CD4-positive, CD25-positive, alpha-beta regulatory T cell (primary cell): Measurements from ENCODE around the gene HS3ST3B1. TPM values are rescaled to one million over a fixed set of nuclear protein-coding genes. Genes with fewer than 3 reads are reported as not detected.
A peak's percentile ranks its signal among the peaks of the same experiment; 100 is the strongest.

ENCODE experiments used
- ATAC-seq, 2 donors: fragments of 150-1000 bp; cut with Tn5 transposase; one replicate each; pipeline ENCODE4 v1.10.0; 2021; ENCODE audit warnings: low read depth in 2 of 2, moderate number of reproducible peaks in 2 of 2, moderate library complexity in 1 of 2
- DNase-seq, 3 donors: peaks; one replicate each; pipeline versions ENCODE4 v3.0.0 to v3.0.0-alpha.2; 2012 to 2022; ENCODE audit warnings: mixed read lengths in 1 of 3
- H3K27ac ChIP-seq: one replicate; pipeline ENCODE4 v1.7.0; 2013; ENCODE audit warnings: mild to moderate bottlenecking, low read length; ENCODE audit not compliant: insufficient read depth, poor library complexity, severe bottlenecking
- H3K27me3 ChIP-seq: one replicate; pipeline ENCODE4 v1.7.0; 2013; ENCODE audit warnings: low read length; ENCODE audit not compliant: control insufficient read depth, insufficient read depth
- H3K36me3 ChIP-seq: one replicate; pipeline ENCODE4 v1.7.0; 2013; ENCODE audit warnings: mild to moderate bottlenecking, low read length, moderate library complexity; ENCODE audit not compliant: control insufficient read depth, insufficient read depth
- H3K4me1 ChIP-seq: 2 replicates; pipeline ENCODE4 v1.7.0; 2013; ENCODE audit warnings: mild to moderate bottlenecking, low read length; ENCODE audit not compliant: insufficient read depth, control insufficient read depth, poor library complexity, severe bottlenecking
- H3K4me3 ChIP-seq: one replicate; pipeline ENCODE4 v1.7.0; 2013; ENCODE audit warnings: low read depth, mild to moderate bottlenecking, low read length, moderate library complexity
- H3K9me3 ChIP-seq, 2 experiments: 1 replicate in 1 of 2; 2 replicates in 1 of 2; pipeline ENCODE4 v1.7.0; 2013; ENCODE audit warnings: low read length in 2 of 2, mild to moderate bottlenecking in 1 of 2, moderate library complexity in 1 of 2; ENCODE audit not compliant: control insufficient read depth in 2 of 2
- H3K27ac Mint-ChIP-seq, 3 donors: one replicate each; pipeline ENCODE4 v1.8.0; 2020 to 2022; ENCODE audit warnings: mild to moderate bottlenecking in 3 of 3, mixed read lengths in 3 of 3, moderate library complexity in 2 of 3
- H3K27me3 Mint-ChIP-seq: one replicate; pipeline ENCODE4 v1.8.0; 2022; ENCODE audit warnings: mild to moderate bottlenecking, mixed read lengths
- H3K36me3 Mint-ChIP-seq: one replicate; pipeline ENCODE4 v1.8.0; 2020; ENCODE audit warnings: mixed read lengths
- H3K4me1 Mint-ChIP-seq, 4 donors: one replicate each; pipeline ENCODE4 v1.8.0; 2020 to 2022; ENCODE audit warnings: mixed read lengths in 4 of 4, mild to moderate bottlenecking in 1 of 4
- H3K4me3 Mint-ChIP-seq, 4 donors: one replicate each; pipeline ENCODE4 v1.8.0; 2020 to 2022; ENCODE audit warnings: mild to moderate bottlenecking in 4 of 4, mixed read lengths in 4 of 4, moderate library complexity in 3 of 4
- H3K9me3 Mint-ChIP-seq, 7 donors: one replicate each; pipeline ENCODE4 v1.8.0; 2020 to 2022; ENCODE audit warnings: mixed read lengths in 7 of 7, mild to moderate bottlenecking in 3 of 7, moderate library complexity in 2 of 7
- polyA plus RNA-seq, 4 donors: library from polyadenylated mRNA; unstranded; fragments of 300-500 nt; fragmentation: Illumina TruSeq; gene quantifications; one replicate each; pipeline ENCODE4 v1.2.3, GENCODE V29; 2021
- total RNA-seq: library from RNA; stranded (reverse); gene quantifications from one replicate; pipeline ENCODE4 v1.2.3, GENCODE V29; 2022

Gene HS3ST3B1
- total and polyA plus RNA-seq, 5 donors from 2014 or later: 22.7 to 47.8 (median 26.2) TPM

DNA sequence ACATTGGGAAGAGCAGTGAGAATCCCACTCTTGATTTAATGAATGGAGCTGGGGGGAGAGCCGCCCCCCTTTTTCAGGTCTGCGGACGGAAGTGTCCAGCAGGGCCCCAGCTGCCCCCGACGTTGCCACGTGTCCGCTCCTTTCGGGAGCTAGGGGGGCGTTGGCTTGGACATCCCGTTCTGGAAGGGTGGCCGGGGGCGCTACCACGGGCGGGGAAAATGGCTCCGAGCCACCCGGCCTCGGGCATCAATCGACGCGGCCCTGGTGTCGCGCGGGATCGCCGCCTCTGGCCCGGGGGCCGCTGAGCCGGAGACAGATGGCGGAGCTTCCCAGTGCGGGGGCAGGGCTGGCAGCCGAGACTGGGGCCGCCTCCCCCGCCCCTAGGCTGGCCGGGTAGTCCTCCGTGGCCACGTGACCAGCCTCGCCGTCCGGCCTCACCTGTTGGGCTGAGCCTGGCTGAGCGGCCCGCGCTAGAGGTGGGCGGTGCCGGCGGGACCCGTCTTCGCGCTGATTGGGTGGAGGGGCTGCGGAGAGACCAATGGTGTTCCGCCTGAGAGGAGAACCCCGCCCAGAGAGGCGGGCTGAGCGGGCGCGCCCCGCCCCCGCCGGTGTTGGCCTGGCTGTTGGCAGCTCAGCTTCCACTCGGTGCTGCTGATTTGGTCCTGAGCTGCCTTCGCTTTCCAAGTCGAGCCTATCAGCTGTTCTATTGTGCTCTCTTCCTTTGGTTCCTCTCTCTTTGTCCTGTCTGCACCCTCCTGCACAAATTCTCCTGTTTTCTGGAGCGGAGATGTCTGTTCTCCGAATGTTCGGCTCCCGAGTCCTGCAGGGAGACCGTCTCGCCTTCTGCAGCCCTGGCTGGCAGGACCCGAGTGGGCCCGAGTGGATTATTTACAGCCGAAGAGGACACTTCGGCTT, 8.3 kb downstream of the HS3ST3B1 start:
- H3K27me3 ChIP-seq: no peaks in the 10 kb centered on the region
- peaks cover 66% of the 10 kb centered on the region for H3K4me1 ChIP-seq

DNA sequence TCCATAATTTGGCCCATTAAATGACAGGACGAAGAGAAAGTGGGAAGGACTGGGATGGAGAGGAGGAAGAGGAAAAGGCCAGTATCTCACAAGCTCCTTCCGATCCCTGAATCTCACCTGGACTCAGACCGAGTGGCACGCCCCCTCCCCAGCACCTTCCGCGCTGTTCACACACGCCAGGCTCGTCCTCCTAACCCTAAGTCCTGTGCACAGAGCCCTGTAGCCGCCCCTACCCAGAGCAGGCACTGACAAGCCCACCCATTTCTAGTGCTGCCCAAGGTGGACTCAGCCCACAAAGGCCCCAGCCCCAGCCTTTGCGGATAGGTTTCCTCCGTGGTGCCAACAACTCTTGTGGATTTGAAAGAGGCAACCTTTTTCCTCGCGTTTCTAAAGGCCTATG, 9.2 kb downstream of the HS3ST3B1 start:
- ATAC-seq (no peak), DNase-seq (no peak)
- H3K4me3 ChIP-seq: peak overlapping the region; percentile 70
- peak overlapping the region; percentile 77 for H3K27ac ChIP-seq
- Mint-ChIP-seq H3K27ac (peak overlapping the region; percentile 33 to 52 (median 45)), H3K4me3 (peak overlapping the region; percentile 71 to 98 (median 89)), H3K9me3 (peaks cover 0 to 1% (median 0%) of the 10 kb centered on the region in 7 donors), H3K27me3 (peaks cover under 1% of the 10 kb centered on the region), H3K4me1 (peaks cover 36 to 86% (median 70%) of the 10 kb centered on the region in 4 donors), H3K36me3 (peaks cover 39% of the 10 kb centered on the region)
- H3K36me3 ChIP-seq: peaks cover 44% of the 10 kb centered on the region
- H3K27me3 ChIP-seq: no peaks in the 10 kb centered on the region
- H3K9me3 ChIP-seq: no peaks in the 10 kb centered on the region
- peaks cover 58% of the 10 kb centered on the region for H3K4me1 ChIP-seq

More for the DNA sequence above, 8.3 kb downstream of the HS3ST3B1 start:
- Histone ChIP-seq H3K4me3 (peak overlapping the region; percentile 86), H3K9me3 (no peaks in the 10 kb centered on the region), H3K27ac (peak overlapping the region; percentile 77), H3K36me3 (peaks cover 38% of the 10 kb centered on the region)
- Mint-ChIP-seq H3K27me3 (peaks cover 4% of the 10 kb centered on the region), H3K4me3 (peak overlapping the region; percentile 85 to 91 (median 87)), H3K9me3 (peaks cover 0 to 1% (median 0%) of the 10 kb centered on the region in 7 donors), H3K4me1 (peaks cover 31 to 85% (median 68%) of the 10 kb centered on the region in 4 donors), H3K36me3 (peaks cover 39% of the 10 kb centered on the region), H3K27ac (peak overlapping the region; percentile 60 to 82 (median 76))
- ATAC-seq: peak; percentile 96
- DNase-seq: peak; percentile 92 to 96 (median 94)

DNA sequence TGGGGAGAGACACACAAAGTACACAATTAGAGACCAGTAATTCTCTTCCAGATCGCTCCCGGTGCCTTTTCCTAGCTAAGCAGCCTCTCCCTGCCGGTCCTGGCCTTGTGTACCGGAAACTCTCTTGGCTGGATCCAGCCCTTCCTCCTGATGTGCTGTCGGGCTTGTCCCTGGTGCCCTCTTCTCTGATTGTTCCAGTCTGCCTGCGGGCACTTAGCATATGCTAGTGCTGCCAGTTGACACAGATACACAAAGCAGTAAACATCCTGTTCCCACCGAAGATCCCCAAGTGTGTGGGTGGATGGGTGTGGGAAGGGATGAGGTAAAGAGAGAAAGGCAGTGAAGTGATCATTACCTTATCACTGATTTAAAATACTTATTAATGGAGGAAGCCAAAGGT, 9.7 kb downstream of the HS3ST3B1 start:
- no peaks in the 10 kb centered on the region for H3K27me3 Mint-ChIP-seq
- Histone ChIP-seq H3K36me3 (peaks cover 48% of the 10 kb centered on the region), H3K27me3 (no peaks in the 10 kb centered on the region), H3K9me3 (no peaks in the 10 kb centered on the region), H3K27ac (peak overlapping the region; percentile 50), H3K4me1 (peaks cover 56% of the 10 kb centered on the region), H3K4me3 (no peak overlapping the region)
- peaks cover 0 to 1% (median 0%) of the 10 kb centered on the region in 7 donors for H3K9me3 Mint-ChIP-seq
- DNase-seq (no peak), ATAC-seq (no peak)
- H3K4me1 Mint-ChIP-seq: peaks cover 36 to 86% (median 68%) of the 10 kb centered on the region in 4 donors
- peak overlapping the region; percentile 71 to 98 (median 89) for H3K4me3 Mint-ChIP-seq
- peak overlapping the region; percentile 33 to 52 (median 45) for H3K27ac Mint-ChIP-seq
- peaks cover 41% of the 10 kb centered on the region for H3K36me3 Mint-ChIP-seq

DNA sequence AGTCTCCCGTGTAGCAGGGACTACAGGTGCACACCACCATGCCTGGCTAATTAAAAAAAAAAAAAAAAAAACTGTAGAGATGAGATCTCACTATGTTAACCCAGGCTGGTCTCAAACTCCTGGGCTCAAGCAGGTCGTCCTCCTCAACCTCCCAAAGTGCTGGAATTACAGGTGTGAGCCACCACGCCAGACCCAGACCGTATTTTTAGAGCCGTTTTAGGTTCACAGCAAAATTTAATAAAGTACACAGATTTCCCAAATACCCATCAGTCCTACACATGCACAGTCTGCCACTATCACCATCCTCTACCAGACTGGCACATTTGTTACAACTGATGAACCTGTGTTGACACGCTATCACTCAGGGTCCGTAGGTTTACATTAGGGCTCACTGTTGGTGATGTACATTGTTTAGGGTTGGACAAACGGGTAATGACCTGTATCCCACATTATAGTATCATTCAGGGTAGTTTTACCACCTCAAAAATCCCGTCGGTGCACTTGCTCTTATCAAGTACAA, 10.4 kb downstream of the HS3ST3B1 start:
- Mint-ChIP-seq H3K27ac (peak overlapping the region; percentile 12 to 60 (median 55)), H3K4me3 (peak overlapping the region in 3 of 4 donors; percentile 24 to 98 (median 69)), H3K9me3 (peaks cover 0 to 1% (median 0%) of the 10 kb centered on the region in 7 donors), H3K4me1 (peaks cover 38 to 86% (median 66%) of the 10 kb centered on the region in 4 donors), H3K27me3 (no peaks in the 10 kb centered on the region), H3K36me3 (peaks cover 38% of the 10 kb centered on the region)
- DNase-seq (no peak), ATAC-seq (no peak)
- peaks cover 49% of the 10 kb centered on the region for H3K36me3 ChIP-seq
- no peaks in the 10 kb centered on the region for H3K9me3 ChIP-seq
- peaks cover 56% of the 10 kb centered on the region for H3K4me1 ChIP-seq
- no peaks in the 10 kb centered on the region for H3K27me3 ChIP-seq
- no peak overlapping the region for H3K27ac ChIP-seq
- H3K4me3 ChIP-seq: peak overlapping the region; percentile 26

DNA sequence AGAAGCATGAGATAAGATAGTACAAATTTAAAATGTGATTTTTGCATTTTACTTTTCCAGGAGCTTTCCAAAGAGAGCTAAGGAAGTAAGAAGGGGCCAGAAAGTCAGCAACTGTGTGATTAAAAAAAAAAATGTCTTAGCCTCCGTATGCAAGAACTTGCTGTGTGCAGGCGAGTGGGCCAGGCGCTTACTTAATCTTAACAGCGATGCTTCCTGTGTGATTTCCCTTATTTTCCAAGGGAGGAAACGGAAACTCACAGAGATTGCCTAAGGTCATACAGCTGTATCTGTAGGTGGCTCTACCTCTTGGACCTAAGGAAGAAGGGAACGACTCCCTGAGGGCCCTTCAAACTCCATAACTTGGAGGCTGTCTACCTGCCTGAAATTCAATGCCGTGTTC, 11.1 kb downstream of the HS3ST3B1 start:
- Mint-ChIP-seq H3K36me3 (peaks cover 38% of the 10 kb centered on the region), H3K4me3 (peak overlapping the region in 3 of 4 donors; percentile 17 to 98 (median 69)), H3K27ac (peak overlapping the region; percentile 55 to 93 (median 60)), H3K4me1 (peaks cover 40 to 87% (median 68%) of the 10 kb centered on the region in 4 donors), H3K27me3 (no peaks in the 10 kb centered on the region), H3K9me3 (peaks cover 0 to 1% (median 0%) of the 10 kb centered on the region in 7 donors)
- Histone ChIP-seq H3K4me3 (peak overlapping the region; percentile 26), H3K9me3 (no peaks in the 10 kb centered on the region), H3K27ac (no peak overlapping the region), H3K4me1 (peaks cover 57% of the 10 kb centered on the region), H3K36me3 (peaks cover 54% of the 10 kb centered on the region), H3K27me3 (no peaks in the 10 kb centered on the region)
- no peak for DNase-seq
- ATAC-seq: no peak

DNA sequence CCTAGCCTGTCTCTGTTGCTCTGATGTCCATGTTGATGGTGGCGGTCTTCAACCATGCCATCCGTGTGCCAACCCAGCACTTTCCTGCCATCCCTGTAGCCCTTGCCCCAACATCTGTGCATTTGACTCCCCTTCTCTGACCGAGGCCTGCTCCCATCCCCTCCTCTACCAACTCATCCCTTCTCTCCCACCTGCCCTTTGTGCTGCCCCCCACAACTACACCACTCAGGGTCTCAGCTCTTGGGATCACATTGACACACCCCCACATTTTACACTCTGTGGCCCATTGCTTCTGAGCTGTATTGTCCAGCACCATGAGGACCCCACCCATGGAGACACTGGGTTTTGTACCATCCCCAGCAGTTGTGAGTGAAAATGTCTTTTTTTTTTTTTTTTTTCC, 11.6 kb downstream of the HS3ST3B1 start:
- Mint-ChIP-seq H3K27me3 (no peaks in the 10 kb centered on the region), H3K4me1 (peaks cover 45 to 90% (median 73%) of the 10 kb centered on the region in 4 donors), H3K9me3 (peaks cover 0 to 2% (median 0%) of the 10 kb centered on the region in 7 donors), H3K4me3 (peak overlapping the region; percentile 17 to 98 (median 58)), H3K27ac (peak overlapping the region; percentile 12 to 93 (median 55)), H3K36me3 (peaks cover 42% of the 10 kb centered on the region)
- Histone ChIP-seq H3K9me3 (no peaks in the 10 kb centered on the region), H3K36me3 (peaks cover 56% of the 10 kb centered on the region), H3K27ac (no peak overlapping the region), H3K4me3 (no peak overlapping the region), H3K27me3 (no peaks in the 10 kb centered on the region), H3K4me1 (peaks cover 60% of the 10 kb centered on the region)
- DNase-seq: no peak
- ATAC-seq: no peak

DNA sequence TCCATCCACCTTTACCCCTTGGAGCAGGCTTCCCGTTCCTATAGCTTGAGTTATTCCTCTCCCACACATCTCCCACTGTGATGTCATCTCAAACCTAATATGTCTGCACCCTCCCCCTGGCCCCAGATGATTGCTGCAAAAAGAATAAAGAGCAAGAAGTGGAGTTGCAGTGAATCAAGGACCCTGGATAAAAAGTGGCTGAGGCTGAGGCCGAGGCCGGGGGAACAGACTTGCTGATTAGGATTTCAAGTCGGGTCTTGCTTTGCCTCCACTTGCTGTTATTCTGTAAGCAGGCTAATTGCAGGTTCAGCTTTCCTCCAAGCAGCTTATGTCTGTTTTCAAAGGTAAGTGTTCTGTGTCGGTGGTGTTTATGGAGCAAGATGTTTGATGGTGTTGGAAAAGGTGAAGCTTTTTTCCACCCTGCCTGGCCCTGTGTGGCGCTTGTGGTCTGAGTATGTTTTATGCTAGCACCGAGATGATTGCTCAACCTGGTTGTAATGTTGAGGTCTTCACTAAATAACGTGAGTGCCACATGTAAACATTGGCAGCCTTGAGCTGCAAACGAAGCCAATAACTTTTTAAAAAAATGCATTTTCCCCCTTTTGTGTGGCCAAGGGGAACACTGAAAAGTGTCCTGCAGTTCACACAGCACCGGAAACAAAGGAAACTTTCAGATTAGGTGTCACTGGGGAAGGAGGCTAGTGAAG, 15.4 kb downstream of the HS3ST3B1 start:
- Histone ChIP-seq H3K4me1 (peaks cover 63% of the 10 kb centered on the region), H3K9me3 (no peaks in the 10 kb centered on the region), H3K27me3 (no peaks in the 10 kb centered on the region), H3K27ac (no peak overlapping the region), H3K4me3 (peak overlapping the region; percentile 21), H3K36me3 (peaks cover 52% of the 10 kb centered on the region)
- no peak for ATAC-seq
- Mint-ChIP-seq H3K27ac (peak overlapping the region in 2 of 3 donors; percentile 67 to 91), H3K27me3 (no peaks in the 10 kb centered on the region), H3K4me1 (peaks cover 56 to 94% (median 82%) of the 10 kb centered on the region in 4 donors), H3K36me3 (peaks cover 45% of the 10 kb centered on the region), H3K9me3 (peaks cover 0 to 2% (median 0%) of the 10 kb centered on the region in 7 donors), H3K4me3 (peak overlapping the region; percentile 49 to 91 (median 70))
- DNase-seq: no peak
